H1 (cell line): ENCODE results near the gene DPM2. TPM values are rescaled to one million over a fixed set of nuclear protein-coding genes. Genes with fewer than 3 reads are reported as not detected.

Experiments used
- CTCF ChIA-PET: fragments of 300-600 bp; sonication (Branson Sonifier 250); formaldehyde crosslinking; loops from one replicate; lab custom pipeline; 2021; ENCODE audit not compliant: partially characterized antibody; lab: Charles Lee
- POLR2A ChIA-PET: fragments of 300-600 bp; sonication (Branson Sonifier 250); formaldehyde crosslinking; loops from one replicate; lab custom pipeline; 2021; ENCODE audit warnings: inconsistent platforms; ENCODE audit not compliant: partially characterized antibody; lab: Charles Lee
- DNase-seq, 2 experiments: peaks; one replicate each; pipeline versions ENCODE4 v3.0.0 to v3.0.0-alpha.2; 2010 to 2022; ENCODE audit warnings: low spot score in 2 of 2, low read depth in 1 of 2, mixed read lengths in 1 of 2
- FAIRE-seq: peaks from 2 replicates; lab custom pipeline; 2011; peaks lifted over from hg19 to GRCh38; lab: Jason Lieb, UNC
- H2AFZ ChIP-seq: 2 replicates; pipeline ENCODE4 v1.8.1; 2012; ENCODE audit warnings: low read length, inconsistent platforms
- H2AK5ac ChIP-seq: 2 replicates; pipeline ENCODE4 v1.6.1; 2013; ENCODE audit warnings: low read depth, low read length
- H2BK120ac ChIP-seq: replicated peaks from 2 replicates; pipeline ENCODE3; 2013; ENCODE audit warnings: low read depth, low read length, inconsistent platforms
- H2BK12ac ChIP-seq: 2 replicates; pipeline ENCODE4 v1.6.1; 2013; ENCODE audit warnings: low read depth, low read length
- H2BK15ac ChIP-seq: 2 replicates; pipeline ENCODE4 v1.6.1; 2013; ENCODE audit warnings: low read length
- H2BK20ac ChIP-seq: 2 replicates; pipeline ENCODE4 v1.6.1; 2013; ENCODE audit warnings: low read length
- H2BK5ac ChIP-seq: 2 replicates; pipeline ENCODE4 v1.6.1; 2013; ENCODE audit warnings: low read depth, low read length
- H3K14ac ChIP-seq: 2 replicates; pipeline ENCODE4 v1.6.1; 2013; ENCODE audit warnings: inconsistent platforms; ENCODE audit not compliant: insufficient read length
- H3K18ac ChIP-seq: 2 replicates; pipeline ENCODE4 v1.6.1; 2013; ENCODE audit warnings: low read length; ENCODE audit errors: extremely low read depth
- H3K23ac ChIP-seq: 2 replicates; pipeline ENCODE4 v1.6.1; 2013; ENCODE audit warnings: inconsistent platforms; ENCODE audit not compliant: insufficient read length
- H3K23me2 ChIP-seq: 2 replicates; pipeline ENCODE4 v1.6.1; 2013; ENCODE audit warnings: low read depth, low read length
- H3K27ac ChIP-seq: 2 replicates; pipeline ENCODE4 v1.6.1; 2011; ENCODE audit warnings: low read depth, low read length, inconsistent platforms
- H3K27me3 ChIP-seq, 4 experiments: replicated peaks in 1 of 4; 1 replicate in 1 of 4; 2 replicates in 3 of 4; pipeline versions ENCODE4 v1.6.1 to v1.8.1; 2011 to 2013; ENCODE audit warnings: low read length in 3 of 4, mild to moderate bottlenecking in 3 of 4, inconsistent platforms in 2 of 4, mixed read lengths in 2 of 4, moderate library complexity in 1 of 4; ENCODE audit not compliant: control insufficient read depth in 3 of 4, insufficient read depth in 3 of 4; ENCODE audit errors: extremely low read depth in 1 of 4
- H3K36me3 ChIP-seq, 4 experiments: 2 replicates each; pipeline versions ENCODE4 v1.6.1 to v1.8.1; 2011 to 2013; ENCODE audit warnings: mild to moderate bottlenecking in 4 of 4, low read length in 3 of 4, moderate library complexity in 2 of 4, control low read depth in 1 of 4, inconsistent platforms in 1 of 4; ENCODE audit not compliant: insufficient read depth in 4 of 4, control insufficient read depth in 2 of 4
- H3K4ac ChIP-seq: replicated peaks from 2 replicates; pipeline ENCODE3; 2013; ENCODE audit warnings: low read length, low read depth, mixed read lengths, inconsistent platforms; ENCODE audit not compliant: insufficient read length
- H3K4me1 ChIP-seq, 4 experiments: replicated peaks in 1 of 4; 1 replicate in 1 of 4; 2 replicates in 3 of 4; pipeline versions ENCODE4 v1.6.1 to v1.8.1; 2011 to 2013; ENCODE audit warnings: low read length in 3 of 4, inconsistent platforms in 2 of 4, mixed read lengths in 1 of 4; ENCODE audit not compliant: insufficient read depth in 4 of 4, control insufficient read depth in 3 of 4
- H3K4me2 ChIP-seq, 2 experiments: 2 replicates each; pipeline versions ENCODE4 v1.6.1 to v1.8.1; 2011 to 2013; ENCODE audit warnings: low read depth in 2 of 2, low read length in 2 of 2, control low read depth in 1 of 2, inconsistent platforms in 1 of 2, mild to moderate bottlenecking in 1 of 2; ENCODE audit not compliant: insufficient read depth in 1 of 2
- H3K4me3 ChIP-seq, 4 experiments: fragments of 200-600, 300-600 bp in 1 of 4; sonication (generic), shearing (Covaris generic), sonication (Bioruptor Twin) in 1 of 4; 2 replicates each; pipeline versions ENCODE4 v1.5.1 to v1.8.1; 2011 to 2016; ENCODE audit warnings: low read length in 4 of 4, low read depth in 3 of 4, control low read depth in 2 of 4, inconsistent platforms in 2 of 4, mild to moderate bottlenecking in 2 of 4, mixed read lengths in 1 of 4, moderate library complexity in 1 of 4; ENCODE audit not compliant: insufficient read depth in 2 of 4; ENCODE audit errors: extremely low read depth in 1 of 4
- H3K56ac ChIP-seq: replicated peaks from 2 replicates; pipeline ENCODE3; 2013; ENCODE audit warnings: low read depth, mild to moderate bottlenecking, mixed read lengths, low read length, inconsistent platforms; ENCODE audit not compliant: insufficient read length
- H3K79me1 ChIP-seq: 2 replicates; pipeline ENCODE4 v1.6.1; 2013; ENCODE audit warnings: low read depth, low read length, control low read depth
- H3K79me2 ChIP-seq, 2 experiments: 2 replicates each; pipeline versions ENCODE4 v1.6.1 to v1.8.1; 2012 to 2013; ENCODE audit warnings: low read length in 2 of 2, mild to moderate bottlenecking in 2 of 2, inconsistent platforms in 1 of 2; ENCODE audit not compliant: insufficient read depth in 2 of 2, control insufficient read depth in 1 of 2
- H3K9ac ChIP-seq, 4 experiments: replicated peaks in 1 of 4; 1 replicate in 1 of 4; 2 replicates in 3 of 4; pipeline versions ENCODE4 v1.6.1 to v1.8.1; 2011 to 2013; ENCODE audit warnings: low read depth in 3 of 4, low read length in 3 of 4, control low read depth in 2 of 4, mild to moderate bottlenecking in 2 of 4, moderate library complexity in 2 of 4, inconsistent platforms in 1 of 4; ENCODE audit errors: extremely low read depth in 1 of 4
- H3K9me3 ChIP-seq, 2 experiments: 2 replicates each; pipeline versions ENCODE4 v1.6.1 to v1.8.1; 2012 to 2013; ENCODE audit warnings: mild to moderate bottlenecking in 2 of 2, moderate library complexity in 2 of 2, control low read depth in 1 of 2, inconsistent platforms in 1 of 2, low read depth in 1 of 2, low read length in 1 of 2, mixed read lengths in 1 of 2; ENCODE audit not compliant: insufficient read depth in 2 of 2
- H4K20me1 ChIP-seq, 2 experiments: replicated peaks in 1 of 2; 2 replicates each; pipeline versions ENCODE3 to v1.8.1; 2011 to 2013; ENCODE audit warnings: inconsistent platforms in 2 of 2, low read length in 2 of 2, mild to moderate bottlenecking in 1 of 2; ENCODE audit not compliant: insufficient read depth in 2 of 2, control insufficient read depth in 1 of 2
- H4K5ac ChIP-seq: 2 replicates; pipeline ENCODE4 v1.6.1; 2013; ENCODE audit warnings: low read length, low read depth, mixed read lengths, inconsistent platforms; ENCODE audit not compliant: insufficient read length
- H4K8ac ChIP-seq: 2 replicates; pipeline ENCODE4 v1.8.0; 2013; ENCODE audit warnings: mild to moderate bottlenecking, moderate library complexity, low read length, inconsistent platforms; ENCODE audit not compliant: insufficient read depth; ENCODE audit errors: extremely low read depth
- H4K91ac ChIP-seq: replicated peaks from 2 replicates; pipeline ENCODE3; 2013; ENCODE audit warnings: low read length, mixed read lengths, inconsistent platforms; ENCODE audit not compliant: insufficient read length
- PHF8 ChIP-seq: fragments of 200-600 bp; sonication (generic); conservative IDR thresholded peaks from 2 replicates; pipeline ENCODE4 v1.7.1; 2012; ENCODE audit warnings: low read depth, mild to moderate bottlenecking, inconsistent platforms, low read length, moderate library complexity
- TBP ChIP-seq: IDR thresholded peaks from 2 replicates; pipeline ENCODE4 v1.6.1; 2011; ENCODE audit warnings: low read depth, low read length, improper control_type of control experiment
- WGBS, 2 experiments: shearing (Covaris generic) in 1 of 2; methylation state at CpG; one replicate each; pipeline versions ENCODE4 v1.1.6 to v1.1.7; 2013 to 2015; ENCODE audit warnings: low lambda C conversion rate in 2 of 2, mixed read lengths in 2 of 2, inconsistent platforms in 1 of 2, low coverage in 1 of 2, missing lambda C conversion rate in 1 of 2; ENCODE audit not compliant: insufficient replicate concordance in 2 of 2, insufficient coverage in 1 of 2, insufficient read length in 1 of 2; ENCODE audit errors: extremely low coverage in 1 of 2, missing lambda C conversion rate in 1 of 2; 5-methylcytosine and 5-hydroxymethylcytosine counted together
- polyA plus RNA-seq, 7 experiments: library from polyadenylated mRNA; depleted of rRNA in 3 of 7; stranded (reverse) in 5 of 7; unstranded in 2 of 7; fragments of >200 nt in 5 of 7; fragments of 200-250 nt in 2 of 7; gene quantifications; 1 replicate in 5 of 7; 2 replicates in 1 of 7; 4 replicates in 1 of 7; pipeline versions ENCODE4 v1.2.1 to v1.2.3, GENCODE V29; 2011 to 2013; ENCODE audit warnings: missing spikeins in 2 of 7, mixed read lengths in 2 of 7
- total RNA-seq: library from RNA; stranded (reverse); fragmentation: NEBNext Ultra II Directional; extraction: Animal tissue kit (Norgen Biotek cat#: 25700); gene quantifications from 2 replicates; pipeline ENCODE4 v1.2.1, GENCODE V29; 2021

The DPM2 gene
- total and polyA plus RNA-seq, 2 of the 8 experiments (the other 6 are each of a cell fraction or from before 2014, with no cell fraction given): 45.4 to 95.4 TPM

- no peaks in the 10 kb centered on the region for H3K36me3 ChIP-seq
- no peak overlapping the region for H3K4ac ChIP-seq
- peaks cover 0 to 1% of the 10 kb centered on the region in 2 experiments for H4K20me1 ChIP-seq
- no peak overlapping the region for H4K5ac ChIP-seq
- H2AK5ac ChIP-seq: no peak overlapping the region
- H2BK12ac ChIP-seq: no peak overlapping the region
- no peak overlapping the region for H3K4me2 ChIP-seq
- H3K27me3 ChIP-seq: no peaks in the 10 kb centered on the region
- no peaks in the 10 kb centered on the region for H3K23me2 ChIP-seq
- no peak overlapping the region for H3K18ac ChIP-seq
- H3K9me3 ChIP-seq: no peaks in the 10 kb centered on the region
- FAIRE-seq: no peak
- no peak overlapping the region for H2BK20ac ChIP-seq
- H3K4me1 ChIP-seq: peaks cover 3 to 21% (median 9%) of the 10 kb centered on the region in 4 experiments
- no peak overlapping the region for H2AFZ ChIP-seq
- POLR2A ChIA-PET: interaction anchor here (1.0 to 2.1 kb wide), 3 partner anchors 9 to 13 kb away, joined by 3 to 8 read pairs (median 4); partner anchors contain the start of gene ST6GALNAC4
- no peak overlapping the region for H3K9ac ChIP-seq
- CTCF ChIA-PET: interaction anchor here (1.2 to 1.5 kb wide), 4 partner anchors 9 to 100 kb away, joined by 3 to 7 read pairs (median 4); partner anchors contain the start of gene PIP5KL1
- H2BK5ac ChIP-seq: no peak overlapping the region
- no peaks in the 10 kb centered on the region for H3K79me2 ChIP-seq
- TF ChIP-seq TBP (no peak), PHF8 (no peak)
- TF ChIP-seq, all 59 proteins: peak for 0
- H4K91ac ChIP-seq: no peak overlapping the region
- H3K4me3 ChIP-seq: no peak overlapping the region
- no peak for DNase-seq
- no peak overlapping the region for H3K27ac ChIP-seq
- H3K23ac ChIP-seq: no peak overlapping the region
- H2BK120ac ChIP-seq: no peak overlapping the region
- H4K8ac ChIP-seq: no peak overlapping the region
- H2BK15ac ChIP-seq: no peak overlapping the region
- no peaks in the 10 kb centered on the region for H3K79me1 ChIP-seq
- H3K14ac ChIP-seq: no peak overlapping the region
- no peak overlapping the region for H3K56ac ChIP-seq
- 82% methylated on average over 12 of the region's 12 CpGs; no CpG with 5 or more reads in 1 of the 2 experiments for WGBS, 2 experiments
Observed at GRCh38 chr9:127905788-127906191, 31.9 kb downstream of the DPM2 start.
